ENCODE measurements around the gene UBE2V1.

GRCh38 chr20:50141811-50142561 is 29.0 kb upstream of the UBE2V1 start:
- TF ChIP-seq NFRKB (IDR thresholded peaks at IDR 0.05) (no peak), FOXA1 (IDR thresholded peaks at IDR 0.05) (no peak), FOXK2 (IDR thresholded peaks at IDR 0.05) (no peak), ZNF384 (IDR thresholded peaks at IDR 0.05) (no peak)
